ENCODE data around the gene PIGU. TPM values are rescaled to one million over a fixed set of nuclear protein-coding genes. Genes with fewer than 3 reads are reported as not detected.

The PIGU gene
- total RNA-seq, 4 donors from 2014 or later, result 10.2 to 16.8 (median 14.2) TPM

- TF ChIP-seq CTCF (IDR thresholded peaks at IDR 0.05), result no peak
- DNase-seq (ENCODE audit: low spot score) (no peak), ATAC-seq (ENCODE audit: low FRiP score) (no peak)
Measured at GRCh38 chr20:34693414-34693813, 16.5 kb upstream of the PIGU start.

- ATAC-seq (ENCODE audit: low FRiP score), result no peak
- no peak for DNase-seq (ENCODE audit: low spot score)
- no peak for TF ChIP-seq CTCF (IDR thresholded peaks at IDR 0.05)
Measured at GRCh38 chr20:34691838-34692237, 14.9 kb upstream of the PIGU start.

- DNase-seq (ENCODE audit: low spot score) (no peak), ATAC-seq (ENCODE audit: low FRiP score) (no peak)
- no peak for TF ChIP-seq CTCF (IDR thresholded peaks at IDR 0.05)
Measured at GRCh38 chr20:34689486-34689885, 12.6 kb upstream of the PIGU start.

- no peak for DNase-seq (ENCODE audit: low spot score)
- no peak for ATAC-seq (ENCODE audit: low FRiP score)
- no peak for TF ChIP-seq CTCF (IDR thresholded peaks at IDR 0.05)
Measured at GRCh38 chr20:34683667-34684066, 6.8 kb upstream of the PIGU start.

GRCh38 chr20:34680586-34681175 is 3.8 kb upstream of the PIGU start:
- no peak for TF ChIP-seq CTCF (IDR thresholded peaks at IDR 0.05)
- ATAC-seq (ENCODE audit: low FRiP score) (no peak), DNase-seq (ENCODE audit: low spot score) (no peak)

GRCh38 chr20:34675993-34676641 is 775 bp downstream of the PIGU start:
- ATAC-seq (ENCODE audit: low FRiP score) (no peak), DNase-seq (ENCODE audit: low spot score) (no peak)
- no peak for TF ChIP-seq CTCF (IDR thresholded peaks at IDR 0.05)

- DNase-seq (ENCODE audit: low spot score) (no peak), ATAC-seq (ENCODE audit: low FRiP score) (no peak)
- TF ChIP-seq CTCF (IDR thresholded peaks at IDR 0.05), result no peak
Measured at GRCh38 chr20:34675561-34675960, 1.3 kb downstream of the PIGU start.

Data from omental fat pad (tissue), 4 donors.